Adrenal gland (tissue), 5 donors: ENCODE data around the gene CAMTA1.

Source experiments
- CTCF ChIP-seq, 6 experiments: fragments of 450-650 bp in 4 of 6; fragments of 200-600 bp in 2 of 6; sonication (generic) in 1 of 6; IDR thresholded peaks; 1 replicate in 5 of 6; 2 replicates in 1 of 6; pipeline versions ENCODE4 v1.5.1 to v1.8.0; 2016 to 2021; ENCODE audit warnings: antibody characterized with exemption in 6 of 6, mild to moderate bottlenecking in 2 of 6, moderate library complexity in 1 of 6
- POLR2A ChIP-seq, 2 donors: fragments of 450-650 bp; IDR thresholded peaks; one replicate each; pipeline ENCODE4 v1.6.1; 2017; ENCODE audit warnings: antibody characterized with exemption in 2 of 2, mild to moderate bottlenecking in 2 of 2, moderate library complexity in 1 of 2
- donor health status: DM: no; HTN: no; CAD: no.

DNA sequence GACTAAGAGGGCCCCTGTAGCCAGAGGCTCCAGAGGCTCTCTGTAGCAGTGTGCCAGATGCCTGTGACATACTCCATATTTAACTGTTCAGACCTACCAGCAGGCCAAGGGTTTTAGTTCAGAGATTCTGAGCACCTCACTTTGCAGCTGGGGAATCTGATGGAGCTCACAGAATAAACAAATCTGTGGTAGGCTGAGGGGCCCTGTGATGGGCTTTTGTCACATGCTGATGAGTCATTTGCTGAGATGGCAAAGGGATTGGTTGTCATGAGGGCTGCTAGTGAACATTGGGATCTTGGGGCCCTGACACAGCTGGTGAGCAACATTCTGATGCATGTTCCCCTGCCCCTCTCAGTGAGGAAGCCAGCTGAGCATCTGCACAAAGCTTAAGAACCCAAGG lies 482.2 kb downstream of the CAMTA1 start:
- TF ChIP-seq CTCF (IDR thresholded peaks at IDR 0.05) = no peak
- no peak for TF ChIP-seq POLR2A (IDR thresholded peaks at IDR 0.05)
